ENCODE data around the gene MCTP2.

The MCTP2 gene

GRCh38 chr15:94300612-94301011 is 69.3 kb downstream of the MCTP2 start:
- FAIRE-seq = no peak

GRCh38 chr15:94305133-94305532 is 73.8 kb downstream of the MCTP2 start:
- no peak for FAIRE-seq

GRCh38 chr15:94306700-94307650 is 75.6 kb downstream of the MCTP2 start:
- FAIRE-seq = no peak

DNA sequence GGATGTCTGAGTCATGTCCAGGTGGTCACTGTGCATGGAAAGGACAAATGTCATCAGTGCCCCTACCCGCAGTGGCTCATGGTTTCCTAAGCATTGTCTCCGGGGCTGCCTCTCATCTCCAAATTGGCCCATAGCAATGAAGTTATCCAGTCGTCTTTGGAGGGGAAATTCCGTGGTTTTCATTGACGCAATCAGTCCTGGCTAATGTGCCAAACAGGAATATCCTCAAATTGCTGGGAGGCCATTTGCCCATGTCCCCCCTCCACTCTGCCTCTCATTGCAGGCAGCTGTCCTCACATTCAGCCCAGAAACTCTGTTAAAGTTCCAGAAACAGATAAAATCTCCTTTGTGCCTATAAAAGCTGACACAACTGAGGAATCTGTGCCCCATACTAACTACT is 81.6 kb downstream of the MCTP2 start:
- FAIRE-seq = no peak

DNA sequence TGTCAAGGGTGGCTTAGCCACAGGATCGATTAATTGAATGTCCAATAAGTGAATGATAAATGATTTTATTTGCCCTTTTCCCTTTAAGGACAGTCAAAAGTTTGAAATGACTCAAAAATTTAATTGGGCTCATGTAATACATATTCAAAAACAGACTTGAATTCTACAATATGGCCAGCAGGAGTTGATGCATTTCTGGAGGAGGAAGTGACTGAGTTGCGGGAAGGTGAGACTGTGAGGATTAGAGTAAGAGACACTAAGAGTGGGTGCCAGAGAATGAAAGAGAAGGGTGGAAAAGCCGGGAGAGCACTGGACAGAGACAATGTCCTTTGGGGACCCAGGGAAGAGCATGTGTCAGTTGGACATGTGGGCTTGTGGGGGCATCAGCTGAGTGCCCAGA is 83.3 kb downstream of the MCTP2 start:
- FAIRE-seq = no peak

DNA sequence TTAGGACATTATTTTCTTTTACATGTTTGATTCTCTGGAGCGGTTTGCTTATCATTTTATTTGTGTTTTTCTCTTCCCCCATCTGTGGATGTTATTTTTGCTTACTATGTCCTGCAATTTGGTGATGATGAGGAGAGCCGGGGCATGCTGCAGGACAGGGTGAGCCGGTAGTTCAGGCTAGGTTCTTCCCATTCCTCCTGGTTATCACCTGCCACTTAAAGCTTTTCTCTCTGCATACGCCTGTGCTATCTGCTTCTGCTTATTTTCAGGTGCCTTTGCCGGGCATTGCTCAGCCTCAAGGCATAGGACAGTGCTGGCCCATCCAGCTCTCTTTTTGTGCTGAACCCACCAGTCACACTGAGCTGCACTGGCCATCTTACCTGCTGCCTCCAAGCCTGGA is 85.8 kb downstream of the MCTP2 start:
- no peak for FAIRE-seq

DNA sequence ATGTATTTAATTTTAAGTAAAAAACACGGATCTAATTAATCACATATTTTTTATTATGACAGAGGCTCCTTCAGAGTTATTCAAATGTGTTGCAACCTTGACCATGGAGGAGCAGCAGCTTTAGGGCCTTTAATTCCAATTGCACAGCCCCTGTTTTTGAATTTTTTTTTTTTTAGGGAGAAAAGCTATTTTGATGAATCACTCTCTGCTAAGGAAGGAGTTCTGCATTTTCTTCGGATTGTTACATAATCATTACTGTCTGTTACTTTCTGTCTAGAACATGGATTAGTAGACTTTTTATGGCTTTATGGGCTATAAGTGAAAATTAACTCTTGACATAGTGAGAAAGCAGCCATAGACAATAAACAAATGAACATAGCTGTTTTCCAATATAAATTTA is 90.8 kb downstream of the MCTP2 start:
- FAIRE-seq = no peak

DNA sequence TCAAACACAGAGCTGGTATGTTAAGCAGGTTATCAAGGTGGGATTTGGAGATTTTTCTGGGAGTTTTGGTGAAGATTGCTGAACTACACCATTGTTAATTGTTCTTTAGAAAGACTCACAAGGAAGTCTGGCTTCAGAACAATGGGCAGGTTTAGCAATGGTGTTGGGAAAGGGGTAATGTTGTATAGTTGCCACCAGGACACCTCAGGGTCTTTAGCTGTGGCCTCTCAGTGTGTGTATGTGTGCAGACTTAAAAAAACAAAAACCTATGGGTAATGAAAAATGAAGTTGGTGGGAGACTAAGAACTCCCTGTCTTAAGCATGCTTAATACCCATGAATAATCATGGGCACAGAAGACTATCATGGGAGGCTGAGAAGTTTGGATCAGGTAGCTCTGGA is 91.7 kb downstream of the MCTP2 start:
- no peak for FAIRE-seq

DNA sequence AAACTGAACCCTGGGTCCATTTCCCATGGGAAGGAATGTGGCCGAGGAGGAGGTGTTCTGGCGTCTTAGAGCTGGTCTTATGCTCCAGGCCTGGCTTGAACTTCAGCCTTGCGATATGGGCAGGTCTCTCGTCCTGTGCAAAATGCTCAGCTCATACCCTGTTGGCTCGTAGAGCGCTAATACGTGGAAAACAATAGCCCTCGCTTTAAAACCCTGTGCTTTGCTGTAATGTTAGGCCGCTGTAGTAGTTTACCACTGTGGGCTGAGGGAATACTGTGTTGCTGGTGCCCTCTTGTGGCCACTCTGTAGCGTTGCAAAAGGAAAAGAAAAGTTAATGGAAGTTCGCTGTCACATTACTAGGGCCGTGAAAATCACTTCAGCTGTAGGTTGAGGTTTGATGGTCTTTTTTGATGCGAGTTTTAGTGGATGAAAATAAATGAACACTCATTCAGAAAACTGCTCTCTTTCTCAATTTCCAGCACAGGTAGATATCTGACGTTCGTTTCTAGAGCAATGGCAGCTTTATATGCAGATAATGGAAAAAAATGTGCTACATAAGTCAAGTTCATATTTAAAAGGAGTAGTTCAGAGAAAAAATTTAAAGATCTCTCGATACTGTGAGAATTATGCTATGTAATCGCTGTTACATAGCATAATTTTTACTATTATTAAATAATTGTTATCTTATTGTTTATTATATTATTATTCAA is 92.9 kb downstream of the MCTP2 start:
- peak; percentile 54 for FAIRE-seq

DNA sequence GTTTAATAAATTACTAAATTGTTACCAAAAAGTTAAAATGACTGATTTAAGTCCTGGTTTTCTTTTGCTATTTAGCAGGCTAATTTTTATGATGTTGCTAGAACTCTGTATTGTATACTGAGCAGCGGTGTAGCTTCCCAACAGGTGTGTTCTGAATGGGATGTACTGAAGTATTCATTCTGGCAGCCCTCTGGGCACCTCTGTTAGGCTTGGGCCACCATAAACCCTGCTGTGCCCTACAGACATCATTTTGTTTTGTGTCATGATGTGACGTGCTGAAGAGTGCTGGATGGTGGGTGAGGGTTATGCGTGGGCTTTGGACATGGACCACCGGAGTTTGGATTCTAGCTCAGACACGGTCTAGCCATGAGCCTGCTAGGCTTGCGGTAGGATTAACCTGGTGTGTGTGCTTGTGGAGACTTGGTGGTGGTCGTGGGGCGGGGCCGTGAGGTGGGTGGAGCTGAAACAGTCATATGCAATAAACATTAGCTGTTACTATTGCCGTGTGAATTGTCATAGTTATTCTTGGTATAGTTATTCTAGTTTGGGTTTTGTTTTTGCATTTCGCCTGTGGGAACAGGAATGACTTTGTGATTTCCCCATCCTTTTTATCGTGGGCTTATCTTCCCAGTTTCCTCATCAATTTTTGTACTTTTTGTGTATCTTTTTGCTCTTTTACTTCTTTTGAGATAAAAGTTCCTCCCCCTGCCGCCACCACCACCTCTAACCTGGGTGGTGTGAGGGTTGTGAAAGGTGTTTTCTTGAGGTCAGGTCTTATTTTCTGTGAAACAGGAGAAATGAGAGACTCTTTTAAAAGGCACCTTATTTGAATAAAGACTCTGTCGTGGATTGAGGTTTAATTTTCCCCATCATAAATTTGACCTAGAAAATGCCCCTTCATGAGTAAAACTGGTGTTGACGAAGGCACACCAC is 93.7 kb downstream of the MCTP2 start:
- no peak for FAIRE-seq

DNA sequence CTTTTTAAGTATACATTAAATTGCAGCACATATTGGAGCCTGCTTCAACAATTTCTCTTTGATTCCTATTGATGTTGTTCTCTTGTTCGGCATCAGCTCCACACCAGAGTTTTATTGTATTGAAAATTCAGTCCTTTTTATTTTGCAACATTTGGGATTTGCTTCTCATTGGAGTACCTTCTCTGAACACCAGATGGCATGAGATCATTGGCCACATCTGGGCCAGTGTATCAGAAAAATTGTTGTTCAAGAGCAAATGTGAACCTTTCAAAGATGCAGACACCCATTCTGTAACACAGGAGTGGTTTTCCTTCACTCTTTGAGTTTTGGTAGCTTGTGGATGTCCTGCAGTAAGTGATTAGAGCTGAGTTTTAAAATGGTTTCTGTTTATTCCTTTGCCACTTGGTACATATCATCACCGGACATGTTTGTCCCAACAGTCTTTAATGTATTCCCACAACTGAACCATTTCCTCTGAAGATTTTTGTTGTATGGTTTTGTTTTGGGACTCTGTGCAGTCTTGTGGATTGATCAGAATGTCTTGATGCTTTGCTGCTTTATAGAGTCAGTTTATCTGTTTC is 96.1 kb downstream of the MCTP2 start:
- no peak for FAIRE-seq

DNA sequence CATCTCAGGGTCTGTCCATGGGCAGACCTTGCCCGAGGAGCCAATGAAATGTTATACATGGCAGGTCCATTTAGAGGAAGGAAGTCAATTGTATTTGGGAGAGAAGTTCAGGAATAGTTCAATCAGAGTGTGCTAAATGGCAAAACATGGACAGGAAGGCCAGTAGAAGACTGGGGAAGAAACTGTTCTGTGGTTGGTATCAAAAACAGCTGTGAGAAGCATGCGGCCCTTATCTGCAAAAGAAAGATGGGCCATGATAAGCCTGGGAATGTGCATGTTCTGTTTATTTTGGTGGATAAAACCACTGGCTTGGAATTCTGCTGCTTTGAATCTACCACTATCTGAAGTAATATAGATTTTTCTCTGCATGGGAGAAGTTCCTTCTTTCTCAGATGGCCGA is 100.4 kb downstream of the MCTP2 start:
- no peak for FAIRE-seq

- FAIRE-seq = no peak
Observed at GRCh38 chr15:94335616-94336015, 104.3 kb downstream of the MCTP2 start.

DNA sequence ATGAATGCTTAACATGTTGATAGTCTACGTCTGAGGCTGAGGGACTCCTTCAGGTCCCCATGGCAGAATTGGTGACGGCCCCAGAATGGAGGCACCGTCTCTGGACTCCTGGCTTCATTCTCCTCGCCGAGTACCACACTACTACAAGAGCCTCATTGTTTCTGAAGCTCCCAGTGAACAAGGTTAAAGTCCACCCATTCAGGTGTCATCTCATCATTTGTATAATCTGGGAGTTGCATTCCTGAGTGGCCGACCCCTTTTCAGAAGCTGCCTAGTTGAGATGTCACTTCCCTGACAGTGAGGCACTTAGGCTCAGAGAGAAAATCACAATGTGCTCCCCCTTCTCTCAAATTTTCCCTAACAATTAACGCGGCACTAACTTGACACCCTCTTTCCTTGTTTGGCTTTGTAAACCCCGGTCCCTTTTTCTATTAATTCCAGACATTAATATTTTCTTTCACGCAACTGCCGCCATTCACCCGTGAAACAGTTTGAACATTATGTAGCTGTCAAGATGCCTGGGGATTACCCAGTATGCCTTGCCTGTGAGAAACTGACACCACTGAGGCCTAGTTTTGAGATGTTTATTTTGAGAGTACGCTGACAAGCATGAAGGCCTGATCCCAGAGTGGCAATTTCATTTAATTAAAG is 105.6 kb downstream of the MCTP2 start:
- FAIRE-seq = no peak

- FAIRE-seq = no peak
Observed at GRCh38 chr15:94338243-94338846, 107.0 kb downstream of the MCTP2 start.

- no peak for FAIRE-seq
Observed at GRCh38 chr15:94346282-94346681, 114.9 kb downstream of the MCTP2 start.

- no peak for FAIRE-seq
Observed at GRCh38 chr15:94348084-94348483, 116.7 kb downstream of the MCTP2 start.

DNA sequence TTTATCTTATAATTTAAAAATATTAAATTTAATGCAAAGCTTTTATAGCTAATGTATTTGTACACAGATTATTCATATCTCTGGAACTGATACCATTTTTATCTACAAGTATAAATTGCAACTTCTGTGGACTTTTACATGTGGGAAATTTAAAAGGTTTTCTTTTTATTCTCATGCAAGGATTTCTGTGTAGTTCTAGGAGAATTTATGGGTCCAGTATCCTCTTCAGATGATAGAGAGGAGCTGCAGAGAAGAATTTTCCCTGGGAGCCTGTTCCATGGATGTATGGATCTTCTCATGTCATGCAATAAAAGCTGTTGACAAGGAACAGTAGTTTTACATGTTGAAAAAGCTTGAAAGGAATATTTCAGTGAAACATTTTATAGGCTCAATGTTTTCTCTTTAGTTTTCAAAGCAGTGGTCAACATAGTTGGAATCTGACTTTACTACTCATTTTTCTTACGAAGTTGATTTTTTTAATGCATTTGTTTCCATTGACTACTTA is 119.7 kb downstream of the MCTP2 start:
- no peak for FAIRE-seq

GRCh38 chr15:94352636-94353487 is 121.5 kb downstream of the MCTP2 start:
- no peak for FAIRE-seq

DNA sequence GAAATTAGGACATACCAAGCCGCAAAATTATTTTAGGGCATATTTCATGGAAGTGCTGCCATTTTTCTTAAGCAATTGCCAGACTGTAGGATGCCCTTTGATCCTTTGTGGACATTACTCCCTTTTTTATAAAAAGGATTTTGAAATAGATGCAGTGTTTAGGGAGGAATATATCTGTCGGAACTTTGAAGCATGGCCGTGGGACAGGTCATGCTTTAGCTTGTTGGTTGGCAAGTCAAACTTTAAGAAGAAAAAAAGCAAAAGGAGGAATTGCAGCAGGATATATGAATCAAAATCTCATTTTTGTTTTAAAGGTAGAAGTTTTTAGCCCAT is 122.1 kb downstream of the MCTP2 start:
- no peak for FAIRE-seq

DNA sequence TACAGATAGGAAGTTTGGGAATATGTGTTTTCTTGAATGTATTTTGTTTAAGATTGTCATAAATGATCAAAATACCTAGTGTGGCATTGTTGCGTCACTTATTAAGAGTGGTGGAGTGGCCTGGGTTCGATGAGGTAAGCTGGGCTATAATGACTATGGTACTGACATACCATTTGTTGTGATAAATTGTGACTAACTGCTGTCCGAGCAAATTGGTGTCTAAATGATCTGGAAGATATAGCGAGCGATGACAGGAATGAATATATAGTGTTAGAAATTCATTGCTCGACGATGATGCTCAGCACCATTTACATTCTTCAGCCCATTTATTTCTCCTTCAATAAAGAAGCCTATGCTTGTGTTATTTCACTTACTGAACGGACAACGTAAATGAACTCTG is 123.3 kb downstream of the MCTP2 start:
- FAIRE-seq = no peak
